Endothelial cell of umbilical vein (primary cell): Measurements from ENCODE around the gene SFXN3. TPM values are rescaled to one million over a fixed set of nuclear protein-coding genes. Genes with fewer than 3 reads are reported as not detected.

ENCODE experiments used
- BruUV-seq: library from RNA; stranded (reverse); fragments of 400-500 nt; replicated peaks from 2 replicates; lab custom pipeline; 2021; lab: Mats Ljungman, UMichigan
- CTCF ChIA-PET: fragments of 300-600, 350-600 bp; sonication (Branson Sonifier 250); formaldehyde crosslinking; loops from one replicate; lab custom pipeline; 2021; ENCODE audit warnings: antibody characterized with exemption, inconsistent platforms; lab: Charles Lee
- POLR2A ChIA-PET: fragments of 300-600, 350-600 bp; sonication (Branson Sonifier 250); formaldehyde crosslinking; loops from one replicate; lab custom pipeline; 2021; ENCODE audit warnings: antibody characterized with exemption, inconsistent platforms; lab: Charles Lee
- DNase-seq: peaks from one replicate; pipeline ENCODE4 v3.0.0-alpha.2; 2011; ENCODE audit warnings: low read depth, low spot score
- FAIRE-seq: peaks from 2 replicates; lab custom pipeline; 2011; peaks lifted over from hg19 to GRCh38; lab: Jason Lieb, UNC
- H2AFZ ChIP-seq: 2 replicates; pipeline ENCODE4 v1.6.0; 2012; ENCODE audit warnings: low read depth, low read length, control low read depth, inconsistent platforms
- H3K27ac ChIP-seq: 2 replicates; pipeline ENCODE4 v1.5.1; 2011; ENCODE audit warnings: low read depth, mild to moderate bottlenecking, control low read depth, low read length, moderate library complexity; ENCODE audit not compliant: insufficient read depth
- H3K27me3 ChIP-seq, 2 experiments: 2 replicates each; pipeline versions ENCODE4 v1.6.0 to v1.6.1; 2011; ENCODE audit warnings: low read length in 2 of 2, mixed read lengths in 1 of 2; ENCODE audit not compliant: control insufficient read depth in 2 of 2, insufficient read depth in 2 of 2
- H3K36me3 ChIP-seq, 2 experiments: 2 replicates in 1 of 2; 3 replicates in 1 of 2; pipeline ENCODE4 v1.5.1; 2011; ENCODE audit warnings: low read length in 2 of 2, mild to moderate bottlenecking in 1 of 2, moderate library complexity in 1 of 2; ENCODE audit not compliant: control insufficient read depth in 2 of 2, insufficient read depth in 2 of 2; ENCODE audit errors: extremely low read depth in 1 of 2
- H3K4me1 ChIP-seq: 3 replicates; pipeline ENCODE4 v1.5.1; 2011; ENCODE audit warnings: mild to moderate bottlenecking, low read length; ENCODE audit not compliant: control insufficient read depth, insufficient read depth; ENCODE audit errors: extremely low read depth
- H3K4me2 ChIP-seq: 2 replicates; pipeline ENCODE4 v1.6.1; 2011; ENCODE audit warnings: low read length, control low read depth, mixed read lengths; ENCODE audit not compliant: insufficient read depth
- H3K4me3 ChIP-seq, 3 experiments: fragments of 200-600 bp in 1 of 3; sonication (generic), shearing (Covaris generic) in 1 of 3; replicated peaks in 1 of 3; 2 replicates each; pipeline ENCODE4 v1.5.1; 2011 to 2016; ENCODE audit warnings: control low read depth in 3 of 3, low read length in 3 of 3, mild to moderate bottlenecking in 2 of 3, inconsistent platforms in 1 of 3, low read depth in 1 of 3, moderate library complexity in 1 of 3; ENCODE audit not compliant: insufficient read depth in 1 of 3
- H3K79me2 ChIP-seq: 2 replicates; pipeline ENCODE4 v1.6.0; 2012; ENCODE audit warnings: low read length, inconsistent platforms; ENCODE audit not compliant: control insufficient read depth, insufficient read depth
- H3K9ac ChIP-seq: replicated peaks from 2 replicates; pipeline ENCODE3; 2011; ENCODE audit warnings: low read length, control low read depth; ENCODE audit not compliant: insufficient read depth; ENCODE audit errors: extremely low read depth
- H3K9me1 ChIP-seq: replicated peaks from 3 replicates; pipeline ENCODE4 v1.6.0; 2011; ENCODE audit warnings: mild to moderate bottlenecking, low read length; ENCODE audit not compliant: control insufficient read depth, insufficient read depth; ENCODE audit errors: extremely low read depth
- H3K9me3 ChIP-seq: replicated peaks from 2 replicates; pipeline ENCODE4 v1.5.1; 2012; ENCODE audit warnings: low read length, inconsistent platforms; ENCODE audit not compliant: control insufficient read depth, insufficient read depth
- H4K20me1 ChIP-seq: replicated peaks from 2 replicates; pipeline ENCODE3; 2011; ENCODE audit warnings: mild to moderate bottlenecking, low read length; ENCODE audit not compliant: control insufficient read depth, insufficient read depth; ENCODE audit errors: extremely low read depth
- EZH2 ChIP-seq: IDR thresholded peaks from 2 replicates; pipeline ENCODE4 v1.6.1; 2012; ENCODE audit warnings: borderline replicate concordance, low read depth, mild to moderate bottlenecking, moderate library complexity, low read length, inconsistent platforms; ENCODE audit not compliant: severe bottlenecking
- FOS ChIP-seq: IDR thresholded peaks from 2 replicates; pipeline ENCODE4 v1.6.1; 2011; ENCODE audit warnings: mild to moderate bottlenecking, low read length, moderate library complexity, borderline replicate concordance; ENCODE audit not compliant: insufficient read depth
- JUN ChIP-seq: IDR thresholded peaks from 2 replicates; pipeline ENCODE4 v1.6.1; 2011; ENCODE audit warnings: borderline replicate concordance, low read depth; ENCODE audit not compliant: insufficient read length, insufficient read depth
- MYC ChIP-seq: IDR thresholded peaks from one replicate; pipeline ENCODE4 v1.6.1; 2011; ENCODE audit warnings: mild to moderate bottlenecking, low read depth, low read length
- POLR2A ChIP-seq: IDR thresholded peaks from 2 replicates; pipeline ENCODE4 v1.6.1; 2012; ENCODE audit warnings: low read depth, mild to moderate bottlenecking, control low read depth, low read length
- POLR2AphosphoS5 ChIP-seq: IDR thresholded peaks from 2 replicates; pipeline ENCODE4 v1.6.1; 2012; ENCODE audit warnings: low read depth, mild to moderate bottlenecking, control low read depth, low read length, moderate library complexity; ENCODE audit not compliant: insufficient read depth
- dilution Hi-C: fragments of 300-500 bp; cut with MboI; formaldehyde crosslinking; loops from one replicate; pipeline ENCODE4 v1.15.0; 2019; ENCODE audit warnings: low sequenced_read_pairs; ENCODE audit not compliant: extremely low pct_ligation_motif_present
- intact Hi-C: fragments of 100-400 bp; cut with micrococcal nuclease; formaldehyde crosslinking; loops from one replicate; pipeline ENCODE4 v1.10.0; 2022
- polyA plus RNA-seq, 4 experiments: library from polyadenylated mRNA; depleted of rRNA in 3 of 4; stranded (reverse) in 3 of 4; unstranded in 1 of 4; fragments of >200 nt; gene quantifications; 2 replicates each; pipeline versions ENCODE4 v1.2.1 to v1.2.3, GENCODE V29; 2011 to 2012; ENCODE audit warnings: missing spikeins in 1 of 4
- total RNA-seq: library from RNA; stranded (reverse); gene quantifications from 2 replicates; pipeline ENCODE4 v1.2.3, GENCODE V29; 2021
- TF ChIP-seq, protein P1 (sequence below): IDR thresholded peaks from 2 replicates; pipeline ENCODE4 v1.6.1; 2011; ENCODE audit not compliant: insufficient read depth, insufficient read length
- TF ChIP-seq, protein P2 (sequence below), 2 donors: IDR thresholded peaks; 1 replicate in 1 of 2; 2 replicates in 1 of 2; pipeline ENCODE4 v1.5.1; 2011; ENCODE audit warnings: low read length in 2 of 2, mild to moderate bottlenecking in 2 of 2, moderate library complexity in 2 of 2, control low read depth in 1 of 2, inconsistent platforms in 1 of 2, low read depth in 1 of 2; ENCODE audit not compliant: insufficient read depth in 1 of 2; ENCODE audit errors: extremely low read depth in 1 of 2

The SFXN3 gene
- total and polyA plus RNA-seq, 2 donors (not counting 3 experiments of a cell fraction or from before 2014, with no cell fraction given) = 83.1 to 117 TPM

DNA sequence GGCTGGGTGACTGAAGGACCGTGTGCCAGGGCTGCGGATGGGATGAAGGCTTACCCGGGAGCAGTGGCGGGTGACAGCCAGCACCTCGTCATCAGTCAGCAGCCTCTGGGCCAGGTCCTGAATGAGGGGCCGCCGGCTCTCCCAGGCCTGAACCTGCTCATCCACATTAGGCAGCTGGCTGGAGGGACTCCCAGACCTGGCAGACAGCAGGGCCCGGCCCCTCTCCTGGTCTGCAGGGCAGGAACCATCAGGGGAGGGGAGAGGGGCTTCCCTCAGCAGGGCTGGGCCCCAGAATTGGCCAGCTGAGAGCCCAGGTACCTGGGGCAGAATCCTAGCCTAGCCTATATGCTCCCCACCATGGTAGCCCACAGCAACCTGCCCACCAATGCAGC, 15.5 kb upstream of the SFXN3 start:
- H2AFZ ChIP-seq = no peak overlapping the region
- H3K9me3 ChIP-seq = no peaks in the 10 kb centered on the region
- POLR2A ChIA-PET = no interaction called here
- no peak for FAIRE-seq
- no peaks in the 10 kb centered on the region for H3K9me1 ChIP-seq
- no peak overlapping the region for H3K4me3 ChIP-seq
- no peak overlapping the region for H3K27ac ChIP-seq
- no TSS peak for BruUV-seq
- TF ChIP-seq POLR2A (no peak), JUN (no peak), FOS (no peak), EZH2 (no peak), POLR2AphosphoS5 (no peak), MYC (no peak)
- TF ChIP-seq, protein P1, sequence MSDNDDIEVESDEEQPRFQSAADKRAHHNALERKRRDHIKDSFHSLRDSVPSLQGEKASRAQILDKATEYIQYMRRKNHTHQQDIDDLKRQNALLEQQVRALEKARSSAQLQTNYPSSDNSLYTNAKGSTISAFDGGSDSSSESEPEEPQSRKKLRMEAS = no peak
- TF ChIP-seq, protein P2, sequence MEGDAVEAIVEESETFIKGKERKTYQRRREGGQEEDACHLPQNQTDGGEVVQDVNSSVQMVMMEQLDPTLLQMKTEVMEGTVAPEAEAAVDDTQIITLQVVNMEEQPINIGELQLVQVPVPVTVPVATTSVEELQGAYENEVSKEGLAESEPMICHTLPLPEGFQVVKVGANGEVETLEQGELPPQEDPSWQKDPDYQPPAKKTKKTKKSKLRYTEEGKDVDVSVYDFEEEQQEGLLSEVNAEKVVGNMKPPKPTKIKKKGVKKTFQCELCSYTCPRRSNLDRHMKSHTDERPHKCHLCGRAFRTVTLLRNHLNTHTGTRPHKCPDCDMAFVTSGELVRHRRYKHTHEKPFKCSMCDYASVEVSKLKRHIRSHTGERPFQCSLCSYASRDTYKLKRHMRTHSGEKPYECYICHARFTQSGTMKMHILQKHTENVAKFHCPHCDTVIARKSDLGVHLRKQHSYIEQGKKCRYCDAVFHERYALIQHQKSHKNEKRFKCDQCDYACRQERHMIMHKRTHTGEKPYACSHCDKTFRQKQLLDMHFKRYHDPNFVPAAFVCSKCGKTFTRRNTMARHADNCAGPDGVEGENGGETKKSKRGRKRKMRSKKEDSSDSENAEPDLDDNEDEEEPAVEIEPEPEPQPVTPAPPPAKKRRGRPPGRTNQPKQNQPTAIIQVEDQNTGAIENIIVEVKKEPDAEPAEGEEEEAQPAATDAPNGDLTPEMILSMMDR (IDR thresholded peaks at IDR 0.05; ENCODE audit: extremely low read depth in 1 of 2, insufficient read depth in 1 of 2, low read depth in 1 of 2, low read length in 2 of 2) = no peak
- H3K79me2 ChIP-seq = no peaks in the 10 kb centered on the region
- H3K36me3 ChIP-seq = no peaks in the 10 kb centered on the region
- H3K27me3 ChIP-seq = no peaks in the 10 kb centered on the region
- no peak for DNase-seq
- CTCF ChIA-PET = interaction anchor here (1.1 to 7.3 kb wide), 8 partner anchors 11 to 453 kb away, joined by 4 to 254 read pairs (median 12); partner anchors contain the start of genes LZTS2, PDZD7 and SFXN3
- H4K20me1 ChIP-seq = no peaks in the 10 kb centered on the region
- peaks cover 13% of the 10 kb centered on the region for H3K4me1 ChIP-seq
- intact Hi-C loops (loop anchor here (10.0 kb wide), 1 partner anchor 101 kb away; the partner anchor contains the start of gene SLF2), dilution Hi-C loops (no loop called here)
- H3K9ac ChIP-seq = no peak overlapping the region
- no peak overlapping the region for H3K4me2 ChIP-seq
